Heart right ventricle (tissue), 16 donors: ENCODE results near the gene CPZ. TPM values are rescaled to one million over a fixed set of nuclear protein-coding genes. Genes with fewer than 3 reads are reported as not detected.

Experiments used
- ATAC-seq, 8 donors: fragments of 200-7000 bp; cut with Tn5 transposase; one replicate each; pipeline ENCODE4 v1.9.1; 2020; ENCODE audit warnings: mild to moderate bottlenecking in 8 of 8, moderate library complexity in 8 of 8, moderate number of reproducible peaks in 1 of 8
- DNase-seq, 2 donors: peaks; one replicate each; pipeline ENCODE4 v3.0.0-alpha.2; 2020
- H3K27ac ChIP-seq, 10 donors: fragments of 200-600 bp; sonication (generic) in 2 of 10; one replicate each; pipeline versions ENCODE4 v1.5.0 to v1.8.0; 2020 to 2022; ENCODE audit warnings: mild to moderate bottlenecking in 3 of 10
- H3K27me3 ChIP-seq, 7 donors: fragments of 200-600 bp; one replicate each; pipeline ENCODE4 v1.8.0; 2021 to 2022; ENCODE audit warnings: mild to moderate bottlenecking in 2 of 7
- H3K36me3 ChIP-seq, 9 donors: fragments of 200-600 bp; sonication (generic) in 1 of 9; one replicate each; pipeline versions ENCODE4 v1.5.0 to v1.8.0; 2020 to 2022; ENCODE audit warnings: mild to moderate bottlenecking in 2 of 9
- H3K4me1 ChIP-seq, 9 donors: fragments of 200-600 bp; sonication (generic) in 1 of 9; one replicate each; pipeline versions ENCODE4 v1.5.0 to v1.8.0; 2020 to 2022; ENCODE audit warnings: mild to moderate bottlenecking in 4 of 9
- H3K4me3 ChIP-seq, 10 donors: fragments of 200-600 bp; sonication (generic) in 2 of 10; one replicate each; pipeline versions ENCODE4 v1.5.0 to v1.8.0; 2020 to 2022; ENCODE audit warnings: mild to moderate bottlenecking in 7 of 10, moderate library complexity in 2 of 10
- H3K9me3 ChIP-seq, 11 donors: fragments of 200-600 bp in 10 of 11; sonication (generic) in 2 of 11; one replicate each; pipeline versions ENCODE4 v1.5.0 to v1.8.0; 2013 to 2022; ENCODE audit warnings: mild to moderate bottlenecking in 2 of 11, control low read depth in 1 of 11, moderate library complexity in 1 of 11
- CTCF ChIP-seq, 9 donors: fragments of 200-600 bp; sonication (generic) in 2 of 9; IDR thresholded peaks; one replicate each; pipeline versions ENCODE4 v1.5.0 to v1.8.0; 2021 to 2022; ENCODE audit warnings: antibody characterized with exemption in 9 of 9, mild to moderate bottlenecking in 5 of 9, moderate library complexity in 1 of 9
- WGBS, 2 donors: extraction: QIAGEN DNeasy Blood & Tissue Kit; methylation state at CpG; one replicate each; pipeline ENCODE4 v1.1.7; 2013; ENCODE audit warnings: inconsistent platforms in 1 of 2; 5-methylcytosine and 5-hydroxymethylcytosine counted together
- intact Hi-C, 10 donors: fragments of 100-400 bp; cut with DNase I; formaldehyde crosslinking; loops; one replicate each; pipeline versions ENCODE4 v1.11.1 to v1.14.2; 2022
- polyA plus RNA-seq, 2 donors: library from polyadenylated mRNA; stranded (reverse); fragments of 200-250 nt; gene quantifications; one replicate each; pipeline ENCODE4 v1.2.3, GENCODE V29; 2013
- total RNA-seq, 10 donors: library from RNA; stranded (reverse); fragmentation: NEBNext Ultra II Directional in 3 of 10; extraction: Animal tissue kit (Norgen Biotek cat#: 25700) in 3 of 10; gene quantifications; one replicate each; pipeline versions ENCODE4 v1.2.1 to v1.2.4, GENCODE V29; 2021 to 2023
- donor health status: Arrhythmogenic right ventricular cardiomyopathy.
- donor health status: ischemic (EF 13 %, LVEDD 7.1; RV severe dilation, severe dysfunction).
- donor health status: healthy with polysubstance abuse.
- donor health status: DM: no; HTN: yes; CAD: no.
- donor health status: DM: no; HTN: no; CAD: no.
- donor health status: ischemic (EF 25% LVEDD 6.9; RV normal size, moderate dysfunction).
- donor health status: ischemic (EF 25% LVEDD 5.7; RV mildly dilated, moderate dysfunction).
- donor health status: healthy.
- donor health status: DM: yes; HTN: yes; CAD: no.
- donor health status: Ischemic cardiomyopathy.
- donor health status: ischemic (EF 35%, LVEDD 5.7; RV mildly dilated, moderate dysfunction).
- donor health status: nonischemic (EF 11% LVEDD 7.7; RV severe dilation, severe dysfunction).
- donor health status: DM: yes; HTN: yes; CAD: no.
- donor health status: PGD.
- donor health status: ischemic (EF 29% LVEDD 5.4; RV normal size, mild dysfunction).
- donor health status: nonischemic (EF 23%, LVEDD 6.1; RV moderate dilation, normal function).

CPZ gene
- total and polyA plus RNA-seq, 12 donors: 0.12 to 0.85 (median 0.70) TPM; not detected in 5

GRCh38 chr4:8637456-8637984, 45.0 kb downstream of the CPZ start:
- ATAC-seq (no peak), DNase-seq (no peak)
- H3K4me1 ChIP-seq: no peaks in the 10 kb centered on the region
- intact Hi-C loops: no loop called here
- H3K9me3 ChIP-seq: no peaks in the 10 kb centered on the region
- peaks cover 0 to 45% (median 24%) of the 10 kb centered on the region in 7 donors for H3K27me3 ChIP-seq
- no peak overlapping the region for H3K27ac ChIP-seq
- WGBS, 2 donors: 77 to 82% methylated on average over 2 of the region's 2 CpGs
- no peaks in the 10 kb centered on the region for H3K36me3 ChIP-seq
- no peak overlapping the region for H3K4me3 ChIP-seq
- no peak for TF ChIP-seq CTCF (IDR thresholded peaks at IDR 0.05)

GRCh38 chr4:8639021-8639420, 46.5 kb downstream of the CPZ start:
- no peaks in the 10 kb centered on the region for H3K4me1 ChIP-seq
- no peak for ATAC-seq
- intact Hi-C loops: no loop called here
- TF ChIP-seq CTCF (IDR thresholded peaks at IDR 0.05): no peak
- DNase-seq: no peak
- no peak overlapping the region for H3K27ac ChIP-seq
- no peak overlapping the region for H3K4me3 ChIP-seq
- no peaks in the 10 kb centered on the region for H3K9me3 ChIP-seq
- WGBS, 2 donors: 58 to 59% methylated on average over 10 of the region's 10 CpGs
- H3K36me3 ChIP-seq: no peaks in the 10 kb centered on the region
- H3K27me3 ChIP-seq: peaks cover 0 to 48% (median 24%) of the 10 kb centered on the region in 7 donors

- WGBS, 2 donors: 83 to 86% methylated on average over 25 to 26 of the region's 26 CpGs
- Histone ChIP-seq H3K4me1 (no peaks in the 10 kb centered on the region), H3K27ac (no peak overlapping the region), H3K36me3 (no peaks in the 10 kb centered on the region), H3K9me3 (no peaks in the 10 kb centered on the region), H3K4me3 (no peak overlapping the region), H3K27me3 (peaks cover 0 to 56% (median 24%) of the 10 kb centered on the region in 7 donors)
- intact Hi-C loops: no loop called here
- ATAC-seq (no peak), DNase-seq (no peak)
- TF ChIP-seq CTCF (IDR thresholded peaks at IDR 0.05): no peak
These were observed 47.5 kb downstream of the CPZ start for GRCh38 chr4:8639777-8640720.

GRCh38 chr4:8640816-8641215, 48.3 kb downstream of the CPZ start:
- Histone ChIP-seq H3K36me3 (no peaks in the 10 kb centered on the region), H3K4me1 (no peaks in the 10 kb centered on the region), H3K4me3 (no peak overlapping the region), H3K27ac (no peak overlapping the region), H3K27me3 (peaks cover 0 to 61% (median 24%) of the 10 kb centered on the region in 7 donors), H3K9me3 (no peaks in the 10 kb centered on the region)
- no peak for ATAC-seq
- TF ChIP-seq CTCF (IDR thresholded peaks at IDR 0.05): no peak
- no peak for DNase-seq
- 87 to 92% methylated on average over 11 of the region's 11 CpGs for WGBS, 2 donors
- intact Hi-C loops: no loop called here
